HepG2 (cell line): ENCODE measurements around the gene HSD17B2. TPM values are rescaled to one million over a fixed set of nuclear protein-coding genes. Genes with fewer than 3 reads are reported as not detected.

Experiments used
- BRD4 ChIP-seq: sonication (generic); formaldehyde crosslinking; IDR thresholded peaks from 2 replicates; pipeline ENCODE4 v1.4.0; 2020; ENCODE audit warnings: missing genetic modification reagents
- CHD2 ChIP-seq: IDR thresholded peaks from 2 replicates; pipeline ENCODE4 v1.6.1; 2011; ENCODE audit warnings: low read depth, low read length, improper control_type of control experiment
- FOXP1 ChIP-seq, 2 experiments: fragments of 450-650 bp in 1 of 2; IDR thresholded peaks; 2 replicates each; pipeline ENCODE4 v1.6.1; 2017 to 2018; ENCODE audit warnings: antibody characterized with exemption in 1 of 2
- KAT2B ChIP-seq: fragments of 150-350 bp; IDR thresholded peaks from 2 replicates; pipeline ENCODE4 v1.6.1; 2014; ENCODE audit warnings: low read depth, low read length, borderline replicate concordance
- KLF9 ChIP-seq: IDR thresholded peaks from 2 replicates; pipeline ENCODE4 v1.6.1; 2016; ENCODE audit warnings: low read depth
- NRL ChIP-seq: sonication (generic); formaldehyde crosslinking; IDR thresholded peaks from 2 replicates; pipeline ENCODE4 v1.5.0; 2020; ENCODE audit warnings: missing genetic modification reagents, mild to moderate bottlenecking, moderate library complexity, borderline replicate concordance
- SOX13 ChIP-seq, 3 experiments: fragments of 450-650 bp in 1 of 3; sonication (generic) in 1 of 3; formaldehyde crosslinking in 1 of 3; IDR thresholded peaks in 2 of 3; conservative IDR thresholded peaks in 1 of 3; 2 replicates each; pipeline versions ENCODE4 v1.5.0 to v1.6.1; 2016 to 2020; ENCODE audit warnings: antibody characterized with exemption in 1 of 3, mild to moderate bottlenecking in 1 of 3, missing compliant biosample characterization in 1 of 3, missing genetic modification reagents in 1 of 3, moderate library complexity in 1 of 3
- YY1 ChIP-seq: IDR thresholded peaks from 2 replicates; pipeline ENCODE4 v1.6.1; 2011; ENCODE audit warnings: low read length, low read depth, moderate library complexity, mild to moderate bottlenecking; ENCODE audit not compliant: insufficient read depth, insufficient replicate concordance
- ZFP37 ChIP-seq: sonication (generic); formaldehyde crosslinking; IDR thresholded peaks from 2 replicates; pipeline ENCODE4 v1.4.0; 2020; ENCODE audit warnings: missing genetic modification reagents, borderline replicate concordance
- ZFP62 ChIP-seq: sonication (generic); formaldehyde crosslinking; IDR thresholded peaks from 2 replicates; pipeline ENCODE4 v1.4.0; 2020; ENCODE audit warnings: missing genetic modification reagents
- ZNF292 ChIP-seq: sonication (generic); formaldehyde crosslinking; IDR thresholded peaks from 2 replicates; pipeline ENCODE4 v1.8.1; 2022; ENCODE audit warnings: mild to moderate bottlenecking, low read depth, missing genetic modification reagents, borderline replicate concordance
- ZNF350 ChIP-seq: sonication (generic); formaldehyde crosslinking; IDR thresholded peaks from 2 replicates; pipeline ENCODE4 v1.4.0; 2020; ENCODE audit warnings: mild to moderate bottlenecking, low read depth, missing genetic modification reagents, borderline replicate concordance
- ZNF660 ChIP-seq: sonication (generic); formaldehyde crosslinking; IDR thresholded peaks from 2 replicates; pipeline ENCODE4 v1.5.1; 2020; ENCODE audit warnings: mild to moderate bottlenecking, low read depth, missing genetic modification reagents, borderline replicate concordance
- ZNF672 ChIP-seq: sonication (generic); formaldehyde crosslinking; IDR thresholded peaks from 2 replicates; pipeline ENCODE4 v1.8.1; 2022; ENCODE audit warnings: missing genetic modification reagents
- ZNF878 ChIP-seq: sonication (generic); formaldehyde crosslinking; IDR thresholded peaks from 2 replicates; pipeline ENCODE4 v1.8.1; 2023; ENCODE audit warnings: mild to moderate bottlenecking, missing genetic modification reagents, moderate library complexity
- polyA plus RNA-seq, 8 experiments: library from polyadenylated mRNA; depleted of rRNA in 3 of 8; stranded (reverse) in 7 of 8; unstranded in 1 of 8; fragments of >200 nt; fragmentation: Illumina TruSeq in 4 of 8; extraction: Trizol in 4 of 8; gene quantifications; 2 replicates each; pipeline versions ENCODE4 v1.2.1 to v1.2.3, GENCODE V29; 2011 to 2016; ENCODE audit warnings: low read depth in 4 of 8, missing spikeins in 1 of 8, mixed read lengths in 1 of 8; ENCODE audit not compliant: insufficient read depth in 1 of 8
- total RNA-seq, 5 experiments: library from RNA; depleted of rRNA; stranded (reverse); fragments of >200 nt; fragmentation: Illumina TruSeq; extraction: Trizol; gene quantifications; 2 replicates each; pipeline ENCODE4 v1.2.3, GENCODE V29; 2016; ENCODE audit warnings: low read depth in 1 of 5
- TF ChIP-seq, protein P1 (sequence below): sonication (generic); formaldehyde crosslinking; IDR thresholded peaks from 2 replicates; pipeline ENCODE4 v1.9.0; 2022; ENCODE audit warnings: low read depth, missing genetic modification reagents
- TF ChIP-seq, protein P2 (sequence below): sonication (generic); formaldehyde crosslinking; IDR thresholded peaks from 2 replicates; pipeline ENCODE4 v1.5.0; 2020; ENCODE audit warnings: mild to moderate bottlenecking, missing genetic modification reagents
- TF ChIP-seq, protein P3 (sequence below): sonication (generic); formaldehyde crosslinking; IDR thresholded peaks from 2 replicates; pipeline ENCODE4 v1.9.0; 2021; ENCODE audit warnings: mild to moderate bottlenecking, missing genetic modification reagents
- TF ChIP-seq, protein P4 (sequence below): sonication (generic); formaldehyde crosslinking; conservative IDR thresholded peaks from 2 replicates; pipeline ENCODE4 v1.4.0; 2020; ENCODE audit warnings: missing genetic modification reagents

The HSD17B2 gene
- total and polyA plus RNA-seq, 2 of the 13 experiments (the other 11 are each of a cell fraction or from before 2014, with no cell fraction given): 26.3 to 69.3 TPM

DNA sequence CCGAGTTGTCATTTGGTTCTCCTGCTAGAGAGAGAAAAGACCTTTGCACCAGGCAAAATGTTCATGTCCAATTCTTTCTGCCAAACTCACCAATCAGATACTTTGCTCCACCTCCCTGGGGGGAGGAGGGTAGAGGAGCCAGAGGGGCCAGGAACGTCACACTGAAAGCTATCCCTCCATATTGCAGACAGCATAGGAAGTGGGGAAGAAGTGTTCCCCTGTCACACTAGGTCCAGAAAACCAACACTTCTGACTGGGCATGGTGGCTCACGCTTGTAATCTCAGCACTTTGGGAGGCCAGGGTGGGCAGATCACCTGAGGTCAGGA is 9.5 kb downstream of the HSD17B2 start (continued):
- TF ChIP-seq, protein P1, sequence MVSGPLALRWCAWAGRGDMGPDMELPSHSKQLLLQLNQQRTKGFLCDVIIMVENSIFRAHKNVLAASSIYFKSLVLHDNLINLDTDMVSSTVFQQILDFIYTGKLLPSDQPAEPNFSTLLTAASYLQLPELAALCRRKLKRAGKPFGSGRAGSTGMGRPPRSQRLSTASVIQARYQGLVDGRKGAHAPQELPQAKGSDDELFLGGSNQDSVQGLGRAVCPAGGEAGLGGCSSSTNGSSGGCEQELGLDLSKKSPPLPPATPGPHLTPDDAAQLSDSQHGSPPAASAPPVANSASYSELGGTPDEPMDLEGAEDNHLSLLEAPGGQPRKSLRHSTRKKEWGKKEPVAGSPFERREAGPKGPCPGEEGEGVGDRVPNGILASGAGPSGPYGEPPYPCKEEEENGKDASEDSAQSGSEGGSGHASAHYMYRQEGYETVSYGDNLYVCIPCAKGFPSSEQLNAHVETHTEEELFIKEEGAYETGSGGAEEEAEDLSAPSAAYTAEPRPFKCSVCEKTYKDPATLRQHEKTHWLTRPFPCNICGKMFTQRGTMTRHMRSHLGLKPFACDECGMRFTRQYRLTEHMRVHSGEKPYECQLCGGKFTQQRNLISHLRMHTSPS: no peak
- no peak for TF ChIP-seq ZNF672 (CRISPR knock-in tag)
- no peak for TF ChIP-seq KLF9 (CRISPR knock-in tag)
- TF ChIP-seq ZNF660: no peak
- TF ChIP-seq ZNF292 (CRISPR knock-in tag): peak; percentile 45; the same call in 1 of the 2 replicates
- TF ChIP-seq, protein P2, sequence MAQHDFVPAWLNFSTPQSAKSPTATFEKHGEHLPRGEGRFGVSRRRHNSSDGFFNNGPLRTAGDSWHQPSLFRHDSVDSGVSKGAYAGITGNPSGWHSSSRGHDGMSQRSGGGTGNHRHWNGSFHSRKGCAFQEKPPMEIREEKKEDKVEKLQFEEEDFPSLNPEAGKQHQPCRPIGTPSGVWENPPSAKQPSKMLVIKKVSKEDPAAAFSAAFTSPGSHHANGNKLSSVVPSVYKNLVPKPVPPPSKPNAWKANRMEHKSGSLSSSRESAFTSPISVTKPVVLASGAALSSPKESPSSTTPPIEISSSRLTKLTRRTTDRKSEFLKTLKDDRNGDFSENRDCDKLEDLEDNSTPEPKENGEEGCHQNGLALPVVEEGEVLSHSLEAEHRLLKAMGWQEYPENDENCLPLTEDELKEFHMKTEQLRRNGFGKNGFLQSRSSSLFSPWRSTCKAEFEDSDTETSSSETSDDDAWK: no peak
- no peak for TF ChIP-seq FOXP1 (IDR thresholded peaks at IDR 0.05)
- TF ChIP-seq FOXP1 (CRISPR knock-in tag; IDR thresholded peaks at IDR 0.05): no peak
- no peak for TF ChIP-seq KAT2B
- TF ChIP-seq ZNF350 (CRISPR knock-in tag): no peak
- no peak for TF ChIP-seq SOX13 (IDR thresholded peaks at IDR 0.05)
- TF ChIP-seq SOX13 (CRISPR knock-in tag; conservative IDR thresholded peaks at IDR 0.05 in 1 of 2, IDR thresholded peaks at IDR 0.05 in 1 of 2): peak in 1 of 2 experiments; percentile 8; a peak in 1 of 4 replicates
- TF ChIP-seq ZFP37: no peak
- TF ChIP-seq CHD2: no peak
- no peak for TF ChIP-seq NRL (CRISPR knock-in tag)
- TF ChIP-seq YY1: no peak
- TF ChIP-seq BRD4 (CRISPR knock-in tag): no peak
- TF ChIP-seq, protein P3, sequence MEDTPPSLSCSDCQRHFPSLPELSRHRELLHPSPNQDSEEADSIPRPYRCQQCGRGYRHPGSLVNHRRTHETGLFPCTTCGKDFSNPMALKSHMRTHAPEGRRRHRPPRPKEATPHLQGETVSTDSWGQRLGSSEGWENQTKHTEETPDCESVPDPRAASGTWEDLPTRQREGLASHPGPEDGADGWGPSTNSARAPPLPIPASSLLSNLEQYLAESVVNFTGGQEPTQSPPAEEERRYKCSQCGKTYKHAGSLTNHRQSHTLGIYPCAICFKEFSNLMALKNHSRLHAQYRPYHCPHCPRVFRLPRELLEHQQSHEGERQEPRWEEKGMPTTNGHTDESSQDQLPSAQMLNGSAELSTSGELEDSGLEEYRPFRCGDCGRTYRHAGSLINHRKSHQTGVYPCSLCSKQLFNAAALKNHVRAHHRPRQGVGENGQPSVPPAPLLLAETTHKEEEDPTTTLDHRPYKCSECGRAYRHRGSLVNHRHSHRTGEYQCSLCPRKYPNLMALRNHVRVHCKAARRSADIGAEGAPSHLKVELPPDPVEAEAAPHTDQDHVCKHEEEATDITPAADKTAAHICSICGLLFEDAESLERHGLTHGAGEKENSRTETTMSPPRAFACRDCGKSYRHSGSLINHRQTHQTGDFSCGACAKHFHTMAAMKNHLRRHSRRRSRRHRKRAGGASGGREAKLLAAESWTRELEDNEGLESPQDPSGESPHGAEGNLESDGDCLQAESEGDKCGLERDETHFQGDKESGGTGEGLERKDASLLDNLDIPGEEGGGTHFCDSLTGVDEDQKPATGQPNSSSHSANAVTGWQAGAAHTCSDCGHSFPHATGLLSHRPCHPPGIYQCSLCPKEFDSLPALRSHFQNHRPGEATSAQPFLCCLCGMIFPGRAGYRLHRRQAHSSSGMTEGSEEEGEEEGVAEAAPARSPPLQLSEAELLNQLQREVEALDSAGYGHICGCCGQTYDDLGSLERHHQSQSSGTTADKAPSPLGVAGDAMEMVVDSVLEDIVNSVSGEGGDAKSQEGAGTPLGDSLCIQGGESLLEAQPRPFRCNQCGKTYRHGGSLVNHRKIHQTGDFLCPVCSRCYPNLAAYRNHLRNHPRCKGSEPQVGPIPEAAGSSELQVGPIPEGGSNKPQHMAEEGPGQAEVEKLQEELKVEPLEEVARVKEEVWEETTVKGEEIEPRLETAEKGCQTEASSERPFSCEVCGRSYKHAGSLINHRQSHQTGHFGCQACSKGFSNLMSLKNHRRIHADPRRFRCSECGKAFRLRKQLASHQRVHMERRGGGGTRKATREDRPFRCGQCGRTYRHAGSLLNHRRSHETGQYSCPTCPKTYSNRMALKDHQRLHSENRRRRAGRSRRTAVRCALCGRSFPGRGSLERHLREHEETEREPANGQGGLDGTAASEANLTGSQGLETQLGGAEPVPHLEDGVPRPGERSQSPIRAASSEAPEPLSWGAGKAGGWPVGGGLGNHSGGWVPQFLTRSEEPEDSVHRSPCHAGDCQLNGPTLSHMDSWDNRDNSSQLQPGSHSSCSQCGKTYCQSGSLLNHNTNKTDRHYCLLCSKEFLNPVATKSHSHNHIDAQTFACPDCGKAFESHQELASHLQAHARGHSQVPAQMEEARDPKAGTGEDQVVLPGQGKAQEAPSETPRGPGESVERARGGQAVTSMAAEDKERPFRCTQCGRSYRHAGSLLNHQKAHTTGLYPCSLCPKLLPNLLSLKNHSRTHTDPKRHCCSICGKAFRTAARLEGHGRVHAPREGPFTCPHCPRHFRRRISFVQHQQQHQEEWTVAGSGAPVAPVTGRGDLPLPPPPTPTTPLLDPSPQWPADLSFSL (CRISPR knock-in tag): no peak
- TF ChIP-seq ZNF878 (CRISPR knock-in tag): no peak
- TF ChIP-seq ZFP62 (CRISPR knock-in tag): no peak
- TF ChIP-seq, protein P4, sequence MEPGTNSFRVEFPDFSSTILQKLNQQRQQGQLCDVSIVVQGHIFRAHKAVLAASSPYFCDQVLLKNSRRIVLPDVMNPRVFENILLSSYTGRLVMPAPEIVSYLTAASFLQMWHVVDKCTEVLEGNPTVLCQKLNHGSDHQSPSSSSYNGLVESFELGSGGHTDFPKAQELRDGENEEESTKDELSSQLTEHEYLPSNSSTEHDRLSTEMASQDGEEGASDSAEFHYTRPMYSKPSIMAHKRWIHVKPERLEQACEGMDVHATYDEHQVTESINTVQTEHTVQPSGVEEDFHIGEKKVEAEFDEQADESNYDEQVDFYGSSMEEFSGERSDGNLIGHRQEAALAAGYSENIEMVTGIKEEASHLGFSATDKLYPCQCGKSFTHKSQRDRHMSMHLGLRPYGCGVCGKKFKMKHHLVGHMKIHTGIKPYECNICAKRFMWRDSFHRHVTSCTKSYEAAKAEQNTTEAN (CRISPR knock-in tag): no peak
